ENCODE data around the gene PRKAR1B.

The PRKAR1B gene

GRCh38 chr7:690478-691360 is 36.4 kb downstream of the PRKAR1B start:
- no peaks in the 10 kb centered on the region for H3K36me3 ChIP-seq
- TF ChIP-seq CTCF (IDR thresholded peaks at IDR 0.05): no peak
- no peaks in the 10 kb centered on the region for H3K4me1 ChIP-seq (ENCODE audit: control insufficient read depth in 1 of 2, insufficient read depth in 1 of 2, low read depth in 1 of 2, low read length in 1 of 2)
- H3K27me3 ChIP-seq: no peaks in the 10 kb centered on the region
- H3K27ac ChIP-seq: no peak overlapping the region
- H3K4me3 ChIP-seq (ENCODE audit: low read depth in 1 of 2, low read length in 1 of 2): no peak overlapping the region
- H3K9me3 ChIP-seq: peaks cover 4% of the 10 kb centered on the region

GRCh38 chr7:685540-685939 is 41.5 kb downstream of the PRKAR1B start:
- Histone ChIP-seq H3K36me3 (no peaks in the 10 kb centered on the region), H3K4me3 (ENCODE audit: low read depth in 1 of 2, low read length in 1 of 2) (no peak overlapping the region), H3K27ac (no peak overlapping the region), H3K4me1 (ENCODE audit: control insufficient read depth in 1 of 2, insufficient read depth in 1 of 2, low read depth in 1 of 2, low read length in 1 of 2) (no peaks in the 10 kb centered on the region), H3K27me3 (no peaks in the 10 kb centered on the region), H3K9me3 (peaks cover 8% of the 10 kb centered on the region)
- no peak for TF ChIP-seq CTCF (IDR thresholded peaks at IDR 0.05)

- no peak overlapping the region for H3K27ac ChIP-seq
- H3K4me1 ChIP-seq (ENCODE audit: control insufficient read depth in 1 of 2, insufficient read depth in 1 of 2, low read depth in 1 of 2, low read length in 1 of 2): no peaks in the 10 kb centered on the region
- H3K9me3 ChIP-seq: peaks cover 8% of the 10 kb centered on the region
- no peak overlapping the region for H3K4me3 ChIP-seq (ENCODE audit: low read depth in 1 of 2, low read length in 1 of 2)
- TF ChIP-seq CTCF (IDR thresholded peaks at IDR 0.05): no peak
- no peaks in the 10 kb centered on the region for H3K36me3 ChIP-seq
- H3K27me3 ChIP-seq: no peaks in the 10 kb centered on the region
Measured at GRCh38 chr7:684416-684815, 42.7 kb downstream of the PRKAR1B start.

GRCh38 chr7:683526-684205 is 43.4 kb downstream of the PRKAR1B start:
- H3K9me3 ChIP-seq: peaks cover 7% of the 10 kb centered on the region
- H3K27me3 ChIP-seq: no peaks in the 10 kb centered on the region
- no peak overlapping the region for H3K27ac ChIP-seq
- no peaks in the 10 kb centered on the region for H3K36me3 ChIP-seq
- TF ChIP-seq CTCF (IDR thresholded peaks at IDR 0.05): no peak
- H3K4me3 ChIP-seq (ENCODE audit: low read depth in 1 of 2, low read length in 1 of 2): no peak overlapping the region
- H3K4me1 ChIP-seq (ENCODE audit: control insufficient read depth in 1 of 2, insufficient read depth in 1 of 2, low read depth in 1 of 2, low read length in 1 of 2): no peaks in the 10 kb centered on the region

GRCh38 chr7:682810-683209 is 44.3 kb downstream of the PRKAR1B start:
- H3K4me3 ChIP-seq (ENCODE audit: low read depth in 1 of 2, low read length in 1 of 2): no peak overlapping the region
- TF ChIP-seq CTCF (IDR thresholded peaks at IDR 0.05): no peak
- peaks cover 3% of the 10 kb centered on the region for H3K9me3 ChIP-seq
- H3K27me3 ChIP-seq: no peaks in the 10 kb centered on the region
- no peaks in the 10 kb centered on the region for H3K36me3 ChIP-seq
- H3K27ac ChIP-seq: no peak overlapping the region
- no peaks in the 10 kb centered on the region for H3K4me1 ChIP-seq (ENCODE audit: control insufficient read depth in 1 of 2, insufficient read depth in 1 of 2, low read depth in 1 of 2, low read length in 1 of 2)

Measured in neutrophil (primary cell).